ENCODE results near the gene TECTB.

Gene TECTB

DNA sequence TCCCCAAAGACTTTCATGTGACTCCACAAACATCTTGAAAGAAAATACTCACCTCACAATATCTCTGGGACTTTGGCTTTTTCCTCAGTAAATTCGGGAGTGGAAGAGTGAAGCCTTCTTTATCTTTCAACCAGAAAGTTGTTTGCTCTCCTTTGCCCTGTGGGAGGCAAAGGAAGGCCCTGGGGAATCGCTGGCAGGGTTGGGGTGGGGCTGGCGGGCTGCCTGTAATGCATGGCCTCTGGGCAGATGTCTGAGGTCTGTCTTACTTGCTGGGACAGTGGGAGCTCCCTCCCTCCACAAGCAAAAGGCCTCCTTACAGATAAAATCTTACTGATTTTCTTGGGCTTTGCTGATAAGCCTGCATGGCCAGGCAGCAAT lies 24.9 kb downstream of the TECTB start:
- no peak for DNase-seq (ENCODE audit: low read depth in 2 of 2)

DNA sequence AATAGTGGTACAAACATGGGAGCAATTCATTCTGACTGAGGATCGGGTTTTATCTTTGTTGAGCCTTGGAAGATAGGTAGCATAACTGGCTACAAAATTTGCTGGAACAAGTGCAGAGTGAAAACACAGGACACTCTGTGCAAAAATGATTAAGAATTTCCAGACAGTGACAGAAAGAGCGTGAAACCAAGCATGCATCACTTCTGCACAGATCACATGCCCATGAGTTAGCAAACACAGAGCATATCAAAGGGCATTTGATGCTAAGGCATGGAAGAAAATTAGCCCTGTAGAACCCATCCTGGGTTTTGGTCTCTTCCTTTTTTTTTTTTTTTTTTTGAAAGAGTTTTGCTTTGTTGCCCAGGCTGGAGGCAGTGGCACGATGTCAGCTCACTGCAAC lies 28.3 kb downstream of the TECTB start:
- no peak for DNase-seq (ENCODE audit: low read depth in 2 of 2)

DNA sequence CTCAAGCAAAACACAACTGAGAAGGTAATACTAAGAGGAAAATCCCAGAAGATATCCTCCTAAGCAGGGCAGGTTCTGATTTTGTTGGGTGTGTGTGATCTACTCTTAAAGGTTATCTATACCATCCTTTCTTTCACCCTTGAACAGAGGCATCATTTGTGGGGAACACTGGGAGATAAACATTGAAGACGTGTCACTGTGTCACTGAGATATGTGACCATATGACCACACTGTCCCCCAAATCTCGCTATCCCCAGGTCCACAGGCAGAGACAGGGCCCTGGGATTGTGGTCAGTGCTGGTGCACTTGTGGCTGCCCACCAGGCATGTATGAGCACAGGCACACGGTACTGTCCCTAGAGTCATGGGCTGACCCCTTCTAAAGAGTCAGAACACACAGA lies 30.0 kb downstream of the TECTB start:
- DNase-seq (ENCODE audit: low read depth in 2 of 2): no peak

DNA sequence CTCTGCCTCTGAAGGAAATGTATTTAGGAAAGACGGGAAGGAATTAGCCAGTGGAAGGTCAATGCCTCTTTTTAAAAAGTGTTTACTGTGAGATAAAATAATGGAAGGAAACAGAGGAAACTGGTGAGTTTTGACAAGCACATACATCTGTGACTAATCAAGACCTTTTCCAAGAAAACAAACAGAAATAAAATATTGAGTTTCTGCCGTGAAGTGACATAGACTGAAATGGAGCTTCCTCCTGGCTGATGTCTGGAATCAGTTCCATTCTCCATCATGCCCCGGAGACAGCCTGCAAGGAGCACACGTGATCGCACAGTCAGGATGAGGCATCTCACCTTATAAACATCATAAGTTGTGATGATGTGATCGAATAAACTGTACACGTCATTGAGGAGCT lies 30.7 kb downstream of the TECTB start:
- no peak for DNase-seq (ENCODE audit: low read depth in 2 of 2)

DNA sequence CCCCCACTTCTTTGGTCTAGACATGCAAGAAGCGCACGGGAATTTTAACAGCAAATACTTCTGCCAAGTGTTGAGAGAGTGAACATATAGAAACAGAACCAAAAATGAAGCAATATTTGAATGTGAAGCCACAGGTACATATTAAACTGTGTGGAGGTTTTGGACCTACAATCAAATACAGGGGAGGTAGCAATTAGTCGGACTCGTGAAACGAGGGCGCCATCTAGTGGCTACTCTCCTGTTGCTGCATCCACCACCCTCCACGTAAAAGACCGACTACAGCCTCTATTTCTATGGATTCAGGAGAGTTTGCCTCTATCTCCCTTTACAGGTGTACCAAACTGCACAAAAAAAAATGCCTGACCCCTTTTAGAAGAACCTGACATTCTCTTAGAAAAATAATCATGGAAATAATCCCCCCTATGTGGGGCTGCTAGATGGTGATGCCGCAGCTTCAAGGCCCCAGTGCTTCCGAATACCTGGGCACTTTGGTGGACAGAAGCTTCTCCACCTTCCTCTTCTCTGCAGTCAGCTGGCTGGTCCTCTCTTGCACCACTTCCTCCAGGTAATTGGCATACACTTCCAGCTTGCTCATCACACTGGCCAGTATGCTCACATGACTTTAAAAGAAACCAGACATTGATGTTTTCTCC lies 31.7 kb downstream of the TECTB start:
- peak; percentile 51 to 79 for DNase-seq (ENCODE audit: low read depth in 2 of 2)

DNA sequence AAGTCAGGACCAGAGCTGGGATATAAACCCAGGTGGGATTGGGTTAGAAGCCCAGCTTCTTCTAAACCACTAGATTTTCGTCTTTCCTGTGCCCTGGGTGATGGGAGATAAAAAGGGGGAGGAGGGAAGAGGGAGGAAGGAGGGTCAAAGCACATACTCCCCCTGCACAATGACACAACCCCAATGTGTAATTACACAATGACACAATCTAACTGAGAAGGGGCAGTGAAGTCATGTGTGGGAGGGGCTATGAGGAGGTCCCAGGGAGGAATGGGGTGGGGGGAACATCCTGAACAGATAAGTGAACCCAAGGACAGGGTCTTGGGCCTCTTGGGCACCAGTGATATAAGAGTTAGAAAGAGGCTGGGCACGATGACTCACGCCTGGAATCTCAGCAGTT lies 44.5 kb downstream of the TECTB start:
- DNase-seq (ENCODE audit: low read depth in 2 of 2): no peak

DNA sequence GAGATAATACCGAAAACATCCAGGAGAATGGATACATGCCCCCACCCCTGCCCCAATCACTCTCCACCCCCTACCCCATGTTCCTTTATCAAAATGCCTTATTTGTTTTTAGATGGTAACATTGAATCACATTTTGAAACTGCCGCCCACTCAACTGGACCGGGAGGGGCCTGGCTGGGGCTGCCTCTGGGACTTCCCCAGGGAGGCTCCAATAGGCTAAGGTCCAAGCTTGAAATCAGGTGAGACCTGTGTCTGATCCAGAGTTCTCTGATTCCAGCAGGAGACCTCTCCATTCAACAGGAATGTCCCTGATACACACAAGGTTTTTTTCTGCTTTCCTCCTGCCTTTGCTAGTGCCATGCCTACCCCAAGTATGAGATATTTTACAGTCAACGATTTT lies 47.0 kb downstream of the TECTB start:
- peak in 1 of 2 experiments; percentile 4 for DNase-seq (ENCODE audit: low read depth in 2 of 2)

DNA sequence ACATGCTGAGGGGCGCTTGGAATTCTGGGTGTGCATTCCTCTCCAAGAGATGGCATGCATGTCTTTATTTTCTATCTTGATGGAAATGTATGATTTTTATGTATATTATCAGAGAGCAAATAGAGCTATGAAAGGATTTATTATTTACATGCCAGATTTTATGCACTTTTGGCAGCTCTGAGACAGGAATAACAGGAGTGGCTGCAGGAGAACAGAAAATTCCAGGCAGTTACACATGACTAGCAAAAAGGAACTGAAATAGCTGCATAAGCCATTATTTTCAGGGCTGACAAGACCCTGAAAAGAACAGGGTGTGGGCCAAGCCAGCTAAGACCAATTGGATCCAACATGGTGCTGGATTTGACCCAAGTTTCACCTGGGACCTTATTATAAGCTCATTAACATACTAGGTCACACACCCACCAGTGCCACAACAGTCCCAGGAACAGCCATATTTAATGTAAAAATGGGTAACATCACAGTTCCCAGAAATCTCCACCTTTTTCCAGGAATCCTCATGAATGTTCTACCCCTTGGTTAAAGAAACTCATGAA lies 47.5 kb downstream of the TECTB start:
- DNase-seq (ENCODE audit: low read depth in 2 of 2): no peak

DNA sequence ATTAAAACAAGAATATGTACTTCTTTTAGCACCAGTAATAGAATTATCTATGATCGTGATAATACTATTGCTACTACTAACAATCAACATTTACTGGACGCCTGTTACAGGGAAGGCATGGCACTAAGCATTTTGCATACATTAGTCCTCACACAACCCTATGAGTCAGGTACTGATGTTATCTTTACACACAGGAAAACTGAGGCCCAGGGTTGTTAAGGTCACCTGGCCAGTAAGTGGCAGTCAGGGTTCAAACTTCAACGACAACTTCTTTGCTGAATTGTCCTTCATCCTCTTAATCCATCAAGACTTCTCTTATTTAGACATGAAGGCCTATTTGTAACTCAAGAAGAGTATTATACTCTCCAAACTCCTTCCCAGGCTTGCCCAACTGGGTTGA lies 48.8 kb downstream of the TECTB start:
- no peak for DNase-seq (ENCODE audit: low read depth in 2 of 2)

DNA sequence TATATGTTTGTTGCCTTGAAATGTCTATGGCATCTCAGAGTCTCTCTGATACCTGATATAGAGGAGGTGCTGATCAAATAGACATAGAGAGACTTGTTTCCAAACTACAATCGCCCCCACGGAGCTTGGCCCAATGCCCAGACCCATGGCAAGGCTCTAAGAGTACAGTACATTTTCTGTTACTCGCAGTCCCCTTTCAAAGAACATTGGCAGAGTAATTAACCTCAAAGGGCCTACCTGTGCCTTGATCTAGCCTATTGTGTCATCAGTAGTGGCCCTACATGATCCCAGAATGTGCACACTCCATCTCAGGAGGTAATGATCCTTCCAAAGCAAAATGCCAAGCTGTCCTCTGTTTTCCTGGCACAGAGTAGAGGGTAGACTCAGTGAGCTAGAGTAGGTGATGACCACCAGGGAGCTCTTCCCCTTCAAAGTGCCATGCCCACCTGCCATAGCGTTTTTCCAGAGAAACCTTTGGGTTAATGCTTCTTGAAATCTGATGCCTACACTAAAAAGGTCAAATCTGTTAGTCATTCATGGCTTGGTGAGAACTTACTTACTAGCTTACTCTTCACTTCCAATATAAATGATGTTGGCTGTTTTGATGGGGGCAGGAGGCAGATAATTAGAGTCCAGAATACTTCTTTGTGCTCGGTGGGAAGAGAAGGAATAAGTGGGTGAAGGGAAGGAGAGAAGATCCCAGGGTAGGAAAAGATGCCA lies 49.5 kb downstream of the TECTB start:
- DNase-seq (ENCODE audit: low read depth in 2 of 2): no peak

DNA sequence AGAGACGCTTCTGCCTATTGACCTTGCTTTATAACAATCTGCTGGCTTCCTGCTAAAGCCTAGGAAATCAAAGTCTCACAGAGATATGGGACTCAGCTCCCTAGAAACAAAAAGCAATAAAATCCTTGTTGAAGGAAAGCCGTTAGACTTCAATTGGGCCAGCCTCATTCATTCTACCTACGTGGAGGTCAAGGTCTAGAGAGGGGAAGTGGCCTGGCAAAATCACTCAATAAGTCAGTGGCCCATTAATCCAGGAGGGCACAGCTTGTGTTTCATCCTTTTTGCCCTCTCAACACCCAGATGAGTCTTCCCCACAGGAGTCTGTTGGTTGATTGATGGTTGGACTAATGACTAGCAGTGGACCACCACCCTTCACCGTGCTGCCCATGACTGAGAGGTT lies 50.3 kb downstream of the TECTB start:
- DNase-seq (ENCODE audit: low read depth in 2 of 2): no peak

DNA sequence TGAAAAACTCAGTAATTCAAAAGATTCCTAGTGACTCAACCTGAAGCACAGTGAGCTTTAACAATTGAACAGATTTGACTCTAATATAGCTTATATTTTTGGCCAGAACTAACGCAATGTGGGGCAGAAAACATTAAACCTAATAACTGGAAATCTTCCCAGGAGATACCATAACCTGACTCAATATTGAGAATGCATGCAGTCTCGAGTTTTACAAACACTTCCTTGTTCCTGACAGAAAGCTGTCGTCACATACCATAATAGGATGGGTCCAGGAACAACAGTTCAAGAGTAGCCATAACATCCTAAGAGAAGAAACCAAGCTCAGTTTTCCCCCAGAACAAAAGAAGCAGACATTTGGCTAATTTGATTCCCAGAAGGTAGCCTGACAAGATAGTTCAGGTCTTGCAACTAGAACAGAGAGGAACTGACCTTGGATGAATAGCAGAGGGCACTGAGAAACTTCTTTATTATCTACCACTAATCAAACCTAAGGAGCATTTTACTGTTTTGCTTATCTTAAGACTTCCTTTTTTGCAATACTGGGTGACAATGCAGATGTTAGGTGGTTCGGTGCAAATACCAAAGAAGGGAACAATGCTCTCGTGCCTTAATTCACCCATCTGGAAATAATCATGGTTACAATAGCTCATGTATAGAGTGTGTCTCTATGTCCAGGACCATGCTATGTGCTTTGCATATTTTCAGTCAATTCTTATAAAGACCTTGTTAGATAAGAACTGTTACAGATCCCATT lies 52.1 kb downstream of the TECTB start:
- no peak for DNase-seq (ENCODE audit: low read depth in 2 of 2)

DNA sequence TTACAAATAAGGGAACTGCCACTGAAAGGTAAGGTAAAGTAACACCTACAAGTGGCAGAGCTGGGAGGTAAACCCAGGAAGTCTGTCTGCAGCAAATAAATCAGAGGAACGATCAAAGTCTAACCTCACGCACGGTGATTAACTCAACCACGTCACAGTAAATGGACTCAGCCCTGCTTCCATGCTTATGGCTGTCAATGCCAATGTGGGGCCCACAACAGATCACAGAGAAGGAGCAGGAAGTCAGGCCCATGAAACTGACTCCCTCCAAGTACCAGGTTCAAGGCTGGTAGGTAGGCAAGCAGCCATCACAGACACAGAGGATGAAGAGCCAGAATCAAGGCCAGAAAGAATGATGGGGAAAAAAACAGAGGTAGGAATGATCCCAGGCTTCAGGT lies 52.7 kb downstream of the TECTB start:
- DNase-seq (ENCODE audit: low read depth in 2 of 2): no peak

DNA sequence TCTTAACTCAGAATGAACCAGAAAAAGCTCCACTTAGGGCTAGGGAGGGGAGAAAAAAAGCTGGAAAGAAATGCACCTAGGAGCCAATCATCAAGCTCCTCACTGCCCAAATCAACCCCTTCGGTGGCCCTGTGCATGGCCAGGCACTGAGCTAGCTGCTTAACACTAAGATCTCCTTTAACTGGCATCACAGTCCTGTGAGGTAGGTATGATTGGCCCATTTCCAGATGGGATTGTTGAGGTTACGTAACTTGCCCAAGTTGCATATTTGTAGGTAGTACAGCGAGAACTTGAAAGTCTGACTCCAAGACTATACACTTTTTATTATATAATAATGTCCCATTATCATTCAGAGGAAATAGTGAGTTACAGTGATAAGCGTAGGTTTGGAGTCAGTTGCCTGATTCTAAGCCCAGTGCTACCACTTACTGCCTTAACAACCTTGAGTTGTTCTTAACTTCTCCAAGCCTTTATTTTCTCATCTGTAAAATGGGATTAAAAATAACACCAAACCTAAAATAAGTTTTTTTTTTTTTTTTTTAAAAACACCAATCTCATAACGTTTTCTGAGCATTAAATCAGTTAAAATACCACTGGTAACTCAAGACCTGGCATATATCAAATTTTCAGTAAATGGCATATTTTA lies 53.5 kb downstream of the TECTB start:
- DNase-seq (ENCODE audit: low read depth in 2 of 2): no peak

DNA sequence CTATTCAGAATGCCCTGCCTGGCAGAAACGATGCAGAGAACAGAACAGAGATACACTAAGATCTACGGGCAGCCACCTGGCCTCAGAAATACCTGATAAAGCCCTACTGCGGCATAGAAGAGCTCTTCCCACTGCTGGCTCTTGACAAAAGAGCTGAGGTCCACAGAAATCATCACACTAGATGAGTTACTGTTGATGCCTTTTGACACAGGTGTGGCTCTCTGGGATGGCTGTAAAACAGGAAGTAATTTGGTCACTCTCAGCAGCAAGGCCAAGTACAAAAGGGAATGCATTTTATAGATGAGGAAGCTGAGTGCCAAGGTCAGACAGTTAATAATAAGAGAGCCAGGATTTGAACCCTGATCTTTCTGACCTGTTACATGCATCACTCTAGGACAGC lies 55.8 kb downstream of the TECTB start:
- no peak for DNase-seq (ENCODE audit: low read depth in 2 of 2)

DNA sequence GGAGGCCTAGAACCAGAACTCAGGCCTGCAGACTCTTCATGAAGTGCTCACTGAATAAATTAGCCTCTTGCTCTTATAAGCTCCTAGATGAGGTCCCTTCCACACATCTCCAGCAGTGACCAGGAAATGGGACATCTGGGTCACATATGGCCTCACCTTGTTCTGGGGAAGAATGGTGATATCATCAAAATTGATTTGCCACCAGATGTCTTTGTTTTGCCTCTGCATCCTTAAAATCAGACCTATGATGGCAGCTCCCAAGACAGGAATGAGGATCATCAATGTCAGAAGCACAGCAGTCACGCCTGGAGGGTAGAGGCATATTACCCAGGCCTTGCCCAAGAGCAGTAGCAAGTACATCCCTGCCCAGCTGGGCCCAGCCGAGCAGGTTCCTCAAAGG lies 57.4 kb downstream of the TECTB start:
- DNase-seq (ENCODE audit: low read depth in 2 of 2): no peak

DNA sequence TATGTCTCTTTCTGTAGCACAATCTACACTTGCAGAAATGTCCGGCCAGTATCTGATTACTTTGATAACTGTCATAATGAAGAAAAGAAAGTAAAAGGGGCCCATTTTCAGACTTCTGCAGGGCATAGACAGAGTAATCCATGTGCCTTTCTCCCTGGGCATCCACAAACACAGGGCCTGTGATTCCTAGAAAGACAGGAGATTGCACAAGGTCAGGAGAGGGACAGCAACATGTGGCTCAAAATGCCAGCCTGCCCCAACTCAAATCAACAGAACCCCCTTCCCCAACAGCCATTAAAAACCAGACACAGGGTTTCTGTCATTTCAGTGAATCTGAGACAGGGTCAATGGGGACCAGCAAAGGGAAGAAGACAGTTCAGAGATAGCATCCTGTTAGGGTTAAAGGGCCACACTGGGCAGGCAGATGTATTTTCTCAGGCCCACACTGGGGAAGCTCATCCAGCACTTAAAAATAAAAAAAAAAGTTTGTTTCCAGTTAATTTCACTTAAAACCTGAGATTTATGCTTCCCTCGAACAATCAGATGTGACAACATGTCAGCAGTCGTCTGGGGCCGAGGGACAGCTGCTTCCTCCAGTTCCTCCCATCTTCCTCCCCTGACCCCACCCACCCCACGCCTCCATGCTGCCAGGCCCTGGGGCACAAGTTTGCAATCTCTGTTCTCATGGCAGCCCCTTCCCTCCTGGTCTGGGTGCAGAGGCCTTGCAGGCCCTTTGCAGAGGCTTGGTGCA lies 60.0 kb downstream of the TECTB start:
- DNase-seq (ENCODE audit: low read depth in 2 of 2): no peak

DNA sequence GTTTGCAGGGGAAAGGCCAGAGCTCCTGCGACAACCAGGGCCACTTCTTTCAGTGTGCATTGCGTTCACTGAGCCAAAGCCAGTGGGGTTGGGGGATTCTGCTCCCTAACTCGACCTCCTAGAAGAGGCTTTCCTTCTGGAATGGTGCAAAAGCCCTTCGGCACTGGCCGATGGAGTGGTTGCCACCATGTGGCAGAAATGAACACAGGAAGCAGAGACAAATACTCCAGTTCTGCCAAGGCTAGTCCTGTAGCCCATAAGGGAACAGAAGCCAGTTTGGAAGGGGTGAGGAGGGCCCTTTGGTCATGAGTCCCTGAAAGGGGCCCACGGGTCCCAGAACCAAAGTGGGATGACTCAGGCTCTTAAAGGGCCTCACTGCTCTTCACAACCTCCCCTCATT lies 61.1 kb downstream of the TECTB start:
- DNase-seq (ENCODE audit: low read depth in 2 of 2): no peak

DNA sequence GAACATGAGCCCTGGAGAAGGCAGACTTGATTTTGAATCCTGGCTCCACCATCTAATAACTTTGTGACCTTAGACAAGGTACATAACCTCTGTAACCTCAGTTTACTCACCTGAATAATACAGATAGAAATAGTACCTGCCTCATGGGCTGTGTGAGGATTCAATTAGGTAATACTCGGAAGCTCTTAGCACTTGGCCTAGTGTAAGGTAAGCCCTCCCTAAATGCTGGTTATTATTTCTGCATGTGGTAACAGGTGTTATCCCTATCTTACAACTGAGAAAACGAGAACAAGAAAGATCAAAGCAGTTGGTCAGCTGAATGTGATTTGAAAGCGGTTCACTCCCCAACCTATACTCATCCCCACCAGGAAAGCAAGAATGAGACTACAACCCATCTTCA lies 62.0 kb downstream of the TECTB start:
- no peak for DNase-seq (ENCODE audit: low read depth in 2 of 2)

DNA sequence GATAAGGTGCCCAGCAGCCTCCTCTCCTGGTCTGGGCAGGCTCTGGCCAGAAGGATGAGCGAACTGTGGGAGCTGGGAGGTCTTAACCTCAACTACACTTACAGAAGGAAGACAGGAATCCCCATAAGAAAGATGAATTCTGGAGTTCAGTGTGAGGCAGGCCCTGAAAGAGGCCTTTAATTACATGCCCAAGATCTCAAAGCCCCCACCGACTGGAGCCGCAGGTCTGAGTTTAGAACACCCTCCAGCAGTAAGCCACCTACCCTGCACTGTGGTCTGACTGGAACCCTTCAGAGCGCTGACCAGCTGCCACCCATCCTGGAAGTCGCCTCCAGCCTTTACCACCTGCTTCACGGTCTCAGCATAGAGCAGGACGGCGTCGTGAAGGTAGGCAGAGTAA lies 62.5 kb downstream of the TECTB start:
- DNase-seq (ENCODE audit: low read depth in 2 of 2): no peak

DNA sequence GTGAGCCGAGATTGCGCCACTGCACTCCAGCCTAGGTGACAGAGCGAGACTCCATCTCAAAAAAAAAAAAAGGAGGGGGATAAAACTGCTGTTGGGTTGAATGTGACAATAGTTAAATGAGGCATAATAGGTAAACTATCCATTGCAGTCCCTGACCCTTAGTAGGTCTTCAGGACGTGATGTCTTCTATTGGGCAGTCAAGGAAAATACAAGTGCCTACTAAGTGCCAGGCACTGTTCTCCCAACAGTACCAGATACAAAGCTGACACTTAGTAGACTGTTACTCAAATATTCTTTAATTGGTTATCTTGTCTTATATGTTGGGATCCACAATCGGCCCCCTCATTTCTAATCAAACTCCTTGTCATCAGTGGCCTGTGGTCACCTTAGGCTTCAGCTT lies 63.6 kb downstream of the TECTB start:
- DNase-seq (ENCODE audit: low read depth in 2 of 2): no peak

Data from stimulated activated CD4-positive, alpha-beta T cell treated with anti-CD3 and anti-CD28 coated beads, Interleukin-12 subunit alpha, Interleukin-12 subunit beta, amount 100 ng/mL, for 24 hours (primary cell).